Measurements from ENCODE around the gene DUXA.
"Not testable (repeated sequence)": the region's sequence is repeated elsewhere in the genome, so short reads cannot be mapped to it uniquely, and the experiment has no call there.

Gene DUXA

DNA sequence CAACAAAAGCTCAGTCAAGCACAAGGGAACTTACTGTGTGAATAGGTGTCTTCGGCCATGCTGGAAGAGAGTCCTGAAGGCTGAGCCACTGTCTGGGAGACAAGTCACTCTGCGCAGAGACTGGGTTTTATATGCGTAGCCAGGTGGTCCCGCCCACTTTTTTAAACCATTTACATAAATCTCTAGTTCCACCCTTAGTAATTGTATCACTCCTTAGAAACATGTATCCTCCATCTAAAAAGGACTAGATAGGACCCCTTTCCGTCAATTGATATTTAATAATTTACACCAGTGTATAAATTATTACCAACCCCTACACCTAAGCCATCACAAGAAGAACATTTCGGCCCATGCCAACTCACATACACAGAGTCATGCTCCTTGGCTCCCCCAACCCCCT lies at the start of gene DUXA:
Gene DUXA, minus strand, starts transcription at position 101 of the 400 bp plus-strand sequence. Its CDS starts 42 bp downstream, at position 59.
- Mint-ChIP-seq H3K9me3 (peaks cover 57% of the 10 kb centered on the region), H3K4me1 (peaks cover 6% of the 10 kb centered on the region), H3K4me3 (no peak within 1 kb of the TSS), H3K27ac (no peak within 1 kb of the TSS), H3K36me3 (ENCODE audit: low read depth) (no peaks in the 10 kb centered on the region), H3K27me3 (ENCODE audit: low read depth, poor library complexity) (peaks cover 35% of the 10 kb centered on the region)
- TF ChIP-seq CTCF (IDR thresholded peaks at IDR 0.05), result no peak
- DNase-seq, result no peak

DNA sequence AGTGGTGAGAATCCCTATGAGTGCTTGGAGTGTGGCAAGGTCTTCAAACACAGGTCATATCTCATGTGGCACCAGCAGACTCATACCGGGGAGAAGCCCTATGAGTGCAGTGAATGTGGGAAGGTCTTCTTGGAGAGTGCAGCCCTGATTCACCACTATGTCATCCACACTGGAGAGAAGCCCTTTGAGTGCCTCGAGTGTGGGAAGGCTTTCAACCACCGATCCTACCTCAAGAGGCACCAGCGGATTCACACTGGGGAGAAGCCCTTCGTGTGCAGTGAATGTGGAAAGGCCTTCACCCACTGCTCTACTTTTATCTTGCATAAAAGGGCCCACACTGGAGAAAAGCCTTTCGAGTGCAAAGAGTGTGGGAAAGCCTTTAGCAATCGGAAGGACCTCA lies 44.8 kb upstream of the DUXA start:
- Mint-ChIP-seq H3K4me1 (no peaks in the 10 kb centered on the region), H3K27ac (no peak overlapping the region), H3K36me3 (ENCODE audit: low read depth) (peaks cover 81% of the 10 kb centered on the region), H3K4me3 (no peak overlapping the region), H3K9me3 (no peaks in the 10 kb centered on the region), H3K27me3 (ENCODE audit: low read depth, poor library complexity) (no peaks in the 10 kb centered on the region)
- DNase-seq, result no peak
- TF ChIP-seq CTCF (IDR thresholded peaks at IDR 0.05), result no peak

DNA sequence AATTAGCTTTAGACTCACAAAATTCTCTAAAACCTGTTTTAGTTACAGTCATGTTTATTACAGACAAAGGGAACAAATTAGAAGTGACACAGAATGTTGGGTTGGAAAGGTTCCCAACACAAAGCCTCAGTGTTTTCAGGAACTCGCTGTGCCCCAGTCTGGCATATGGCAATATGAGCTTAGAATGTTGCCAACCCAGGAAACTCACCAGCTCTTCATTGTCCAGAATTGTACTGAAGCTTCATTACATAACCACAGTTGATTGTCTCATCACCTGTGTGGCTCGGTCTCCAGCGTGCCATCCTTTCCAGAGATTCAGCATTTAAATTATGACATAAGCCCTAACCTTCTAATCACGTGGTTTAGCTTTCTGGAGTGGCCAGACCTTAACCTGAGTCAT lies 43.1 kb upstream of the DUXA start:
- no peak overlapping the region for H3K4me3 Mint-ChIP-seq
- peaks cover 75% of the 10 kb centered on the region for H3K36me3 Mint-ChIP-seq (ENCODE audit: low read depth)
- no peak for TF ChIP-seq CTCF (IDR thresholded peaks at IDR 0.05)
- no peaks in the 10 kb centered on the region for H3K9me3 Mint-ChIP-seq
- no peak overlapping the region for H3K27ac Mint-ChIP-seq
- DNase-seq, result no peak
- H3K4me1 Mint-ChIP-seq, result no peaks in the 10 kb centered on the region
- H3K27me3 Mint-ChIP-seq (ENCODE audit: low read depth, poor library complexity), result no peaks in the 10 kb centered on the region

- no peak for TF ChIP-seq CTCF (IDR thresholded peaks at IDR 0.05)
- peaks cover 8% of the 10 kb centered on the region for H3K27me3 Mint-ChIP-seq (ENCODE audit: low read depth, poor library complexity)
- H3K9me3 Mint-ChIP-seq, result peaks cover 5% of the 10 kb centered on the region
- DNase-seq, result no peak
- no peak overlapping the region for H3K4me3 Mint-ChIP-seq
- H3K36me3 Mint-ChIP-seq (ENCODE audit: low read depth), result peaks cover 90% of the 10 kb centered on the region
- H3K4me1 Mint-ChIP-seq, result no peaks in the 10 kb centered on the region
- H3K27ac Mint-ChIP-seq, result no peak overlapping the region
These were observed 34.9 kb upstream of the DUXA start for GRCh38 chr19:57202160-57202559.

DNA sequence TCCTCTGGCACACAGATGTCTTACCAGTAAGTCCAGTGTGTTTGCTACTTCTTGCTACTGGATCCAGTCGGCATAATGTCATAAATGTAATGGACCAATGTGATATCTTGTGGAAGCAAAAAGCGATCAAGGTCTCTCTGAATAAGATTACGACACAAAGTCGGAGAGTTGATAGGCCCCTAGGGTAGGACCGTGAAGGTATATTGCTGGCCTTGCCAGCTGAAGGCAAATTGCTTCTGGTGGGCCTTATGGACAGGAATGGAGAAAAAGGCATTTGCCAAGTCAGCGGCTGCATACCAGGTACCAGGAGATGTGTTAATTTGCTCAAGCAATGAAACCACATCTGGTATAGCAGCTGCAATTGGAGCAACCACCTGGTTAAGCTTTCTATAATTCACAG lies 30.6 kb upstream of the DUXA start:
- peaks cover 99% of the 10 kb centered on the region for H3K36me3 Mint-ChIP-seq (ENCODE audit: low read depth)

GRCh38 chr19:57192993-57193392 lies 25.7 kb upstream of the DUXA start:
- Mint-ChIP-seq H3K4me1 (peaks cover 27% of the 10 kb centered on the region), H3K4me3 (peak overlapping the region; percentile 97), H3K36me3 (ENCODE audit: low read depth) (peaks cover 82% of the 10 kb centered on the region), H3K9me3 (peaks cover 44% of the 10 kb centered on the region), H3K27ac (no peak overlapping the region), H3K27me3 (ENCODE audit: low read depth, poor library complexity) (peaks cover 13% of the 10 kb centered on the region)
- TF ChIP-seq CTCF (IDR thresholded peaks at IDR 0.05), result no peak
- no peak for DNase-seq

More for the DNA sequence above, 30.6 kb upstream of the DUXA start:
- H3K4me3 Mint-ChIP-seq; H3K27me3 Mint-ChIP-seq (ENCODE audit: low read depth, poor library complexity); H3K27ac Mint-ChIP-seq; H3K9me3 Mint-ChIP-seq; DNase-seq: not testable (repeated sequence)
- H3K4me1 Mint-ChIP-seq, result peaks cover 14% of the 10 kb centered on the region
